Left lung (tissue), 10 donors: Measurements from ENCODE around the gene CYFIP1. TPM values are rescaled to one million over a fixed set of nuclear protein-coding genes. Genes with fewer than 3 reads are reported as not detected.

ENCODE experiments used
- ATAC-seq: fragments of 200-7000 bp; cut with Tn5 transposase; one replicate; pipeline ENCODE4 v1.9.1; 2020; ENCODE audit warnings: moderate library complexity
- DNase-seq, 4 donors: peaks; one replicate each; pipeline ENCODE4 v3.0.0-alpha.2; 2013 to 2020
- H3K27ac ChIP-seq, 2 donors: fragments of 200-600 bp; sonication (generic) in 1 of 2; one replicate each; pipeline versions ENCODE4 v1.5.0 to v1.8.0; 2020 to 2021
- H3K27me3 ChIP-seq, 2 donors: fragments of 200-600 bp; sonication (generic) in 1 of 2; one replicate each; pipeline versions ENCODE4 v1.5.0 to v1.8.0; 2020 to 2021
- H3K36me3 ChIP-seq, 2 donors: fragments of 200-600 bp; sonication (generic) in 1 of 2; one replicate each; pipeline versions ENCODE4 v1.5.0 to v1.8.0; 2020 to 2021
- H3K4me1 ChIP-seq, 2 donors: fragments of 200-600 bp; one replicate each; pipeline ENCODE4 v1.8.0; 2021
- H3K4me3 ChIP-seq, 2 donors: fragments of 200-600 bp; sonication (generic) in 1 of 2; one replicate each; pipeline versions ENCODE4 v1.5.0 to v1.8.0; 2020 to 2021; ENCODE audit warnings: mild to moderate bottlenecking in 1 of 2
- H3K9me3 ChIP-seq, 2 donors: fragments of 200-600 bp; sonication (generic) in 1 of 2; one replicate each; pipeline versions ENCODE4 v1.5.0 to v1.8.0; 2020 to 2021
- CTCF ChIP-seq, 2 donors: fragments of 200-600 bp; sonication (generic) in 1 of 2; IDR thresholded peaks; one replicate each; pipeline versions ENCODE4 v1.5.0 to v1.8.0; 2021; ENCODE audit warnings: antibody characterized with exemption in 2 of 2
- intact Hi-C, 2 donors: fragments of 100-400 bp; cut with DNase I; formaldehyde crosslinking; loops; one replicate each; pipeline versions ENCODE4 v1.11.2 to v1.14.2; 2022
- polyA plus RNA-seq, 6 donors: library from polyadenylated mRNA; unstranded; fragments of 120-200 nt; gene quantifications; one replicate each; pipeline ENCODE4 v1.2.1, GENCODE V29; 2013; ENCODE audit not compliant: insufficient read length in 6 of 6
- total RNA-seq, 2 donors: library from RNA; stranded (reverse); fragmentation: NEBNext Ultra II Directional; extraction: Animal tissue kit (Norgen Biotek cat#: 25700); gene quantifications; one replicate each; pipeline ENCODE4 v1.2.1, GENCODE V29; 2021
- donor health status: DM: no; HTN: yes; CAD: no.
- donor health status: DM: no; HTN: no; CAD: no.

CYFIP1 gene
- total and polyA plus RNA-seq, 8 donors = 85.6 to 164 (median 92.3) TPM

DNA sequence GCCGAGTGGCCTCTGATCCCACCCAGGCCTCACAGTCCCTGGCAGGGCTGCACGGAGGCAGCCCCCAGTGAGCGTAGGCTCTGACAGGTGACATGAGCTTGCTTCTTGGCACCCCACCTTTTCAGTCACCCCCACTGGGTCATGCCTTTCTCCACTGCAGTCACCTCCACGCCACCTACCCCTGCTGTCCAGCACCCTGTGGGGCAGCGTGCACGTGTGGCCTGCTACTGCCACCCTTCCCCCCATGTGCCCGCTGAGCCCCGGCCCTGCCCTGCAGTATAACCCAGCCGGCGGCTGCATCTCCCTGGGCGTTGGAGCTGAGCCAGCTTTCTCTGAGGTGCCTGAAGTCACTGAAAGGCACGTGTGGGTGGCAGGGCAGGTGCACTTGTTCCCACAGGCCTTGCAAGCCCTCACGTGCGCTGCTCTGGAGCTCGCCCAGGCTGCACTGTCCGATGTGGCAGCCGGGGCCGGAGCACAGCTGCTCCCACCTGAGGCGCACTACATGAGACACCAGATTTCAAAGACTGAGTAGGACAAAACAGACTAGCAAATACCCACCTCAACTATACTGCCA lies 76.1 kb downstream of the CYFIP1 start:
- Histone ChIP-seq H3K4me1 (no peaks in the 10 kb centered on the region), H3K9me3 (no peaks in the 10 kb centered on the region), H3K36me3 (peaks cover 0 to 98% of the 10 kb centered on the region in 2 donors), H3K4me3 (no peak overlapping the region), H3K27me3 (no peaks in the 10 kb centered on the region), H3K27ac (no peak overlapping the region)
- DNase-seq (no peak), ATAC-seq (no peak)
- intact Hi-C loops = no loop called here
- no peak for TF ChIP-seq CTCF (IDR thresholded peaks at IDR 0.05)

- Histone ChIP-seq H3K27me3 (no peaks in the 10 kb centered on the region), H3K4me1 (no peaks in the 10 kb centered on the region), H3K9me3 (no peaks in the 10 kb centered on the region), H3K4me3 (no peak overlapping the region), H3K36me3 (peaks cover 0 to 98% of the 10 kb centered on the region in 2 donors), H3K27ac (no peak overlapping the region)
- no peak for TF ChIP-seq CTCF (IDR thresholded peaks at IDR 0.05)
- ATAC-seq (no peak), DNase-seq (peak in 1 of 4 donors; percentile 65)
- intact Hi-C loops = no loop called here
Observed at GRCh38 chr15:22903427-22903826, 76.7 kb downstream of the CYFIP1 start.

- no peak for ATAC-seq
- H3K36me3 ChIP-seq = peaks cover 0 to 98% of the 10 kb centered on the region in 2 donors
- intact Hi-C loops = no loop called here
- H3K27ac ChIP-seq = no peak overlapping the region
- no peaks in the 10 kb centered on the region for H3K9me3 ChIP-seq
- H3K4me1 ChIP-seq = no peaks in the 10 kb centered on the region
- no peak for TF ChIP-seq CTCF (IDR thresholded peaks at IDR 0.05)
- no peak overlapping the region for H3K4me3 ChIP-seq
- no peaks in the 10 kb centered on the region for H3K27me3 ChIP-seq
- no peak for DNase-seq
Observed at GRCh38 chr15:22902981-22903380, 77.2 kb downstream of the CYFIP1 start.

GRCh38 chr15:22902578-22902977 lies 77.6 kb downstream of the CYFIP1 start:
- Histone ChIP-seq H3K27me3 (no peaks in the 10 kb centered on the region), H3K27ac (no peak overlapping the region), H3K36me3 (peaks cover 0 to 98% of the 10 kb centered on the region in 2 donors), H3K4me1 (no peaks in the 10 kb centered on the region), H3K9me3 (no peaks in the 10 kb centered on the region), H3K4me3 (no peak overlapping the region)
- DNase-seq (peak in 1 of 4 donors; percentile 76), ATAC-seq (no peak)
- no peak for TF ChIP-seq CTCF (IDR thresholded peaks at IDR 0.05)
- intact Hi-C loops = no loop called here

DNA sequence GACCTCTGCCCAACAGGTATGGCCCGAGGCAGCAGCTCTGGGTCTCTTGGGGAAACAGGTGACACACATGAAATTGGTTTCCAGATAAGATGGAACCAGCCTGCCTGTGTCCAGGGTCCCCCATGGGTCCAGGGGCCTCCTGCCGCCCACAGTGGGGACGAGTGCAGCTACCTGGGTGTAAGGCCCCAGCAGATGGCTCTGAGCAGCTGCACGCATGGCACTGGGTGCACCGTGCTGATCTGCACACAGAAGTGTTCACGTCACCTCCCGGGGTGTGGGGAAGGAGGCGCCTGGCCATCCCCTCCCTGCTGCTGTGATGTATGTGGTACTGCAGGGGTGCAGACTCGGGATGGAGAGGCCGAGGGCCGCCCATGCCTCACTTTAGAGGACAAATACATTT lies 78.1 kb downstream of the CYFIP1 start:
- no peak for TF ChIP-seq CTCF (IDR thresholded peaks at IDR 0.05)
- Histone ChIP-seq H3K36me3 (peaks cover 0 to 98% of the 10 kb centered on the region in 2 donors), H3K4me1 (no peaks in the 10 kb centered on the region), H3K27ac (no peak overlapping the region), H3K27me3 (no peaks in the 10 kb centered on the region), H3K9me3 (no peaks in the 10 kb centered on the region), H3K4me3 (no peak overlapping the region)
- no peak for DNase-seq
- intact Hi-C loops = no loop called here
- ATAC-seq = no peak
